SIG-M5 (cell line): ENCODE results near the gene EHD2.
"Not testable (repeated sequence)": the region's sequence is repeated elsewhere in the genome, so short reads cannot be mapped to it uniquely, and the experiment has no call there.

ENCODE experiments used
- DNase-seq: peaks from one replicate; lab custom pipeline; 2025; lab: John Stamatoyannopoulos, UW

Gene EHD2, protein sequence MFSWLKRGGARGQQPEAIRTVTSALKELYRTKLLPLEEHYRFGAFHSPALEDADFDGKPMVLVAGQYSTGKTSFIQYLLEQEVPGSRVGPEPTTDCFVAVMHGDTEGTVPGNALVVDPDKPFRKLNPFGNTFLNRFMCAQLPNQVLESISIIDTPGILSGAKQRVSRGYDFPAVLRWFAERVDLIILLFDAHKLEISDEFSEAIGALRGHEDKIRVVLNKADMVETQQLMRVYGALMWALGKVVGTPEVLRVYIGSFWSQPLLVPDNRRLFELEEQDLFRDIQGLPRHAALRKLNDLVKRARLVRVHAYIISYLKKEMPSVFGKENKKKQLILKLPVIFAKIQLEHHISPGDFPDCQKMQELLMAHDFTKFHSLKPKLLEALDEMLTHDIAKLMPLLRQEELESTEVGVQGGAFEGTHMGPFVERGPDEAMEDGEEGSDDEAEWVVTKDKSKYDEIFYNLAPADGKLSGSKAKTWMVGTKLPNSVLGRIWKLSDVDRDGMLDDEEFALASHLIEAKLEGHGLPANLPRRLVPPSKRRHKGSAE

DNA sequence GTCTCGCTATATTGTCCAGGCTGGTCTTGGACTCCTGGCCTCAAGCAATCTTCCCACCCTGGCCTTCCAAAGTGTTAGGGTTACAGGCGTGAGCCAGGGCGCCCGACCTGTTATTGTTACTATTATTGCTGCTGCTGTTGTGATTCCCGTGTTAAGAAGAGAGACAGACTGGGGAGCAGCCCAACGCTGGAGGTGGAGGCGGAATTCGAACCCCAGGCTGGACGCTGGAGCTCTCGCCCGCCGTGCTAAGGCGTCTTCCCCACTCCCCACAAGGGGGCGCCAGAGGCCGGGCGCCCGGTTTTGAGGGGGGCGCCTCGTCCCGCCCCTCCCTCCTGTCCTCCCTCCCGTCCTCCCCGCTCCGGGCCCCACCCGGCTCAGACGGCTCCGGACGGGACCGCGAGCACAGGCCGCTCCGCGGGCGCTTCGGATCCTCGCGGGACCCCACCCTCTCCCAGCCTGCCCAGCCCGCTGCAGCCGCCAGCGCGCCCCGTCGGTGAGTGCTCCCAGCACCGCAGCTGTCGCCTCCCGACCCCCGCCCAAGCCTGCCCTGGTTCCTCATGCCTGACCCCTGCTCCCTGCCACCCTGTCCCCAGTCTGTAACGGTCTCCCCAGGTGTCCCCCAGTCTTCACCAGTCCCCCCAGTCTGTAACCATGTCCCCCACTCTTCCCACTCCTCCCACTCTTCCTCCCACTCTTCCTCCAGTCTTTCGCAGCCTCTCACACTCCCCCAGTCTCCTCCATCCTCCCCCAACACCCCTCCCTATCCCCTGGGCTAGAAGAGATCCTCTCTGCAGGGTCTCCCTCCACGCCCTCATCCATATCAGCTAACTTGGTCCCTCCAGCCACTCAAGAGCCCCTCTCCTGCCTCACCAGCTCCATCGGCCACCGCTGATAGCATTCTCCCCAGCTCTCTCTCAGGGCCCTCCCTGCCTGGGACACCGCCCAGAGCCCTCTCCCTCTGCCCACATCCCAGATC is at the start of gene EHD2:
EHD2 (plus strand) TSS at position 377 of the 976 bp plus-strand sequence. CDS start 3,191 bp downstream, outside the sequence.
- no peak for DNase-seq

DNA sequence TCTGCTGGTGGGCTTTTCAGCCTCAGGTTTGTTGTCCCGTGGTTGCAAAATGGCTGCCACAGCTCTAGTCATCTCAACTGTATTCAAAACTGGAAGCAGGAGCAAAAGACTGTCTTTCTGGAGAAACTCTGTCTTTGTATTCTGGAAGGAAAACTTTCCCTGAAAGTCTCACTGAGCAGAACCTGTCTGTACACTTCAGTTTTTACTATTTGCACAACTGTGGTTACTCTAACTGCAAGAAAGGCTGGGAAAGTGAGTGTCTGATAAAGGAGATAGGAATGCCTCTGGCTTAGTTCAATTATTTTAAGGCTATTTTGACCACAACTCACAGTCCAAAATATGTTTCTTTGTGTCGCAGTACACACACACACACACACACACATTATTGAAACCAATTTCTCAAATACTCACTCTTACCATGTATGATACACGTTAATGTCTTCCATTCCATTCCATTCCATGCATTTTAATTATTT is 49.7 kb upstream of the EHD2 start:
- DNase-seq: no peak

DNA sequence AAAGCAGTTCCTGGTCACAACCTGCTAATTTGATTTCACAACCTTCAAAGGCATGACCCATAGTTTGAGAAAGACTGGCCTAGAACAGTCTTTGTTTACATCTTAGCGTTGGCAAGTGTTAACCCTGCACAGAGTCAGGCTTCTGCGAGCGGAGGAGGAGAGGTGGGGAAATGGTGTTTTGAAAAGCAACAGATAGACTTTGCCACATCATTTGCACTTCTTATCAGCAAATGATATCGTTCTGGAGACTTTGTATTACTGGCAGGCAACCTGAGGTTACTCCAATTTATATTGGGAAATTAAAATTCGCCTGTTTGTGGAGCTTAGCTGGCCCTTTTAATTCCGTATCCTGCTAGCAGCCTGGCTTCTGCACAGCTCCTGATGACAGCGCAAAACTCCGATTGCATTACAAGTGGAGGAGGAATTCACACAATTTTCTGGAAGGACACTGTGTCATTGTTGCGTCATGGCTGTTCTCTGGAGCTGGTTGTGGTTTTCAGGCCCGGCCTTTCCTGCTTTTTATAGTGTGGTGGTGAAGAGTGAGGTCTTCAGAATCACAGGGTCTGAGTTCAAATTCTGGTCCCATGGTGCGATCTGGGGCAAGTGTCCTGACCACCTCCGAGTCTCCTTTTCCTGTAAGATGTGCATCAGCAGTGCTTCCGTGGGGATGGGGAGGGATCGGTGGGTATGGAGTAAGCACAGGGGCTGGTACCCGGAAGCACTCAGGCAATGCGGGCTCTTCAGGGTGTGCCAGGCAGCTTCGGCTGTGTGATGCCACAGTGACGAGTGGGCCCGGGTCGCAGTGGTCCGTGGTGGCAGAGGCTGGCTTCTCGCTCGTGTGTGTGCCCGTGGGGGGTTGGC is 49.1 kb upstream of the EHD2 start:
- no peak for DNase-seq

DNA sequence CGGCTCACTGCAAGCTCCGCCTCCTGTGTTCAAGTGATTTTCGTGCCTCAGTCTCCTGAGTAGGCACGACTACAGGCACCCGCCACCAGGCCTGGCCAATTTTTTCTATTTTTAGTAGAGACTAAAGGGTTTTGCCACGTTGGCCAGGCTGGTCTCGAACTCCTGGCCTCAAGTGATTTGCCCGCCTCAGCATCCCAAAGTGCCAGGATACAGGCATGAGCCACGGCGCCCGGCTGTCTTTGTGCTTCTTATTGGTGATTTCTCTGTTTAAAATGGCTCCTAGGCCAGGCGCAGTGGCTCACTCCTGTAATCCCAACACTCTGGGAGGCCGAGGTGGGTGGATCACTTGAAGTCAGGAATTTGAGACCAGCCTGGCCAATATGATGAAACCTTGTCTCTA is 44.7 kb upstream of the EHD2 start:
- DNase-seq: not testable (repeated sequence)

DNA sequence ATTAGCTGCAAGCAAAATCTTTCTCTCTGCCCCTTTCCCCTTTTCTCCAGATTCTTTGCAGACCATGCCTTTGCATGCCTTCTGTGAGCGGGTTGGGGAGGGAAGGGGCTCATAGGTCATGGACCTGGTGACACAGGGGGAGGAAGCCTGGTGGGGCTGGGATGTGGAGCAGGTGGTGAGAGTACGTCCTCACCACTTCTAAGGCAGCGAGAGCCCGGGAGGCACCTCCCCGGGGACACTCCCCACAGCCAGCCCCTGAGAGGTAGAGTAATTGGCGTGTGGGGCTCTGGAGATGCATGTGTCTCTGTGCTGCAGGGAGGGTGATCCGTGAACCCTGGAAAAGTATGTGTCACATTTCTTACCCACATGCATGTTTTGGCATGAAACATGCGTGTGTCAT is 42.5 kb upstream of the EHD2 start:
- DNase-seq: no peak

DNA sequence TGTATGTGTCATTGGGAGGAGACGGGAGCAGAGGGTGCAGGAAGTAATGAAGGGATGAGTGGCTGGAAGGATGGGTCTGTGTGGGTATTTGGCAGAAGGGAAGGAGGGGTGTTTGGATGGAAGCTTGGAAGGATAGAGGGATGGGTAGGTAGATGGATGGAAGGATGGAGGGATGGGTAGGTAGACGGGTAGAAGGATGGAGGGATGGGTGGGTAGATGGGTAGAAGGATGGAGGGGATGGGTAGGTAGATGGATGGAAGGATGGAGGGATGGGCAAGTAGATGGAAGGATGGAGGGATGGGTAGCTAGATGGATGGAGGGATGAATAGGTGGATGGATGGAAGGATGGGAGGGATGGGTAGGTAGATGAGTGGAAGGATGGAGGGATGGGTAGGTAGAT is 41.7 kb upstream of the EHD2 start:
- DNase-seq: no peak

DNA sequence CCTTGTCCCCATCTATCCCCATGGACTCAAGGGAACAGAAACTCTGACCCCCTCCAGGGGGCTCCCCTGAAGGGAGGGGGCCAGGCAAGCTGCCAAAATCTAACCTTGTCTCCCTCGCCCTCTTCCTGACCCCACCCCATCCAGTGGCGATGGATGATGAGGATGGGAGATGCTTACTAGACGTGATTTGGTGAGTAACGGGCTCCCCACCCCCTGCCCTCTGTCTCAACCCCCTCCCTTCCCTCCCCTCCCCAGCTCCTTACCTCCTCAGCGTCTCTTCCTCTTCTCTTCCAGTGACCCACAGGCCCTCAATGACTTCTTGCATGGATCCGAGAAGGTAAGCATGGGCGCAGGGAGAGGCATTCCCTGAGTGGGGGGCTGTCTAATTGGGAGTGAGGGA is 39.8 kb upstream of the EHD2 start:
- no peak for DNase-seq

DNA sequence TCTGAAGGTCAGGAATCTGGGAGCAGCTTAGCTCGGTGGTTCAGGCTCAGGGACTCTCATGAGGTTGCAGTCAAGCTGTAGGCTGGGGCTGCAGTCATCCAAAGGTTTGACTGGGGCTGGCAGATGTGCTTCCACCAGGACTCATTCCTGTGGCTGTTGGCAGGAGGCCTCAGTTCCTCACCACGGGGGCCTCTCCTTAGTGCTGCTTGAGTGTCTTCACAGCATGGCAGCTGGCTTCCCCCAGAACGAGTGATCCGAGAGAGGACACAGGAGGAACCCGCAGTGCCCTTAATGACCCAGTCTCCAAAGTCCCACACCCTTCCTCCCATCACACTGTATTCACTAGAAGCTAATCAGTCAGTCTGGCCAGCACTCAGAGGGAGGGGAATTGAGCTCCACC is 38.7 kb upstream of the EHD2 start:
- DNase-seq: no peak

DNA sequence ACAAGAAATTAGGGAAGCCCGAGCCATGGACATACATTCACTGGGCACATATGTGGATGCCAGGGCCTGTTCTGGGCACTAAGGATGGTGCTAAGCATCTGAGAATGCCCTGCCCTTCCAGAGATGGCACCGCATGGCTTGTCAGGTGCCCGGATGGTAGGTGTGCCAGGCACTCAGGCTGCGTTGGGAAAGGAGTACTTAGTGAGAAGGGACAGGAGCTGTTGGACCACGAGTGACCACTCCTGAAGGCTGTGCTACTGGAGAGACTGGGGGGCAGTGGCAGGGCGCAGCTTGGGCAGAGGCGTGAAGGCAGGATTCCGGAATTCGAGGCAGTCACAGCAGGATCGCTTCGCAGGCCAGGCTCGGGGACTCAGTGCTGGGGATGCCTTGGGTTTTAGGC is 38.0 kb upstream of the EHD2 start:
- DNase-seq: no peak

DNA sequence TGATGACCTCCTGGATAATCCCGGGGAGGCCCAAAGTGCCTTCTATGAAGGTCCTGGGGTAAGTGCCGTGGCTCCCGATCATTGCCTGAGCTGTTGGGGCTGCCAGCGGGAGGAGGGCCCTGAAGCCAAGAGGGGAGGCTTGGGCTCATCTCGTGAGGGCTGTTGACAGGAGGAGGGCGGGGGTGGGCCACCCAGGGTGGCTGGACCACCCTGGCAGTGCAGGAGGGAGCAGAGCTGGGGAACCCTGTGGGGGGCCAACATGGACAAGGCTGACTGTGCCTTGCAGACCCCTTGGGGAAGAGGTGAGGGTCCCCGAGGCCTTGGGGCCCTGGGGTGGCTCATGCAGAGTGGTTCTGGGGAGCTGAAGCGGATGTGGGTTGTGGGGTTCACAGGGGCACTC is 37.4 kb upstream of the EHD2 start:
- DNase-seq: no peak

DNA sequence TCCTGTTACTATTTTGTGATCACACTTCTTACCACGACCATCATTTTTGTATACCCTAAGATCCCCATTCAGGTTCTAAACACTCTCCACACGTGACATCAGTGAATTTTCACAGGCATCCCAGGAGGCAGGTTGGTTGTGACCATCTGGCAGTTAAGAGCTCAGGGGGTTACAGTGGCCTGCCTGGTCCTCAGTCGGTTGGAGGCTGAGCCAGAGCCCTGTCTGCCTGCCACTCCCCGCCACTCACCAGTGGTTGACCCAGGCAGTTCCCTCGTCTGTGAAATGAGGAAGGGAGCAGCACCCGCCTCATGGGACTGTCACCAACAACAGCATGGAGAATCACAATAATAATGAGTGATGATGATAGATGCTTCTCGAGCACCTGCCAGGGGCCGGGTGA is 36.4 kb upstream of the EHD2 start:
- no peak for DNase-seq

DNA sequence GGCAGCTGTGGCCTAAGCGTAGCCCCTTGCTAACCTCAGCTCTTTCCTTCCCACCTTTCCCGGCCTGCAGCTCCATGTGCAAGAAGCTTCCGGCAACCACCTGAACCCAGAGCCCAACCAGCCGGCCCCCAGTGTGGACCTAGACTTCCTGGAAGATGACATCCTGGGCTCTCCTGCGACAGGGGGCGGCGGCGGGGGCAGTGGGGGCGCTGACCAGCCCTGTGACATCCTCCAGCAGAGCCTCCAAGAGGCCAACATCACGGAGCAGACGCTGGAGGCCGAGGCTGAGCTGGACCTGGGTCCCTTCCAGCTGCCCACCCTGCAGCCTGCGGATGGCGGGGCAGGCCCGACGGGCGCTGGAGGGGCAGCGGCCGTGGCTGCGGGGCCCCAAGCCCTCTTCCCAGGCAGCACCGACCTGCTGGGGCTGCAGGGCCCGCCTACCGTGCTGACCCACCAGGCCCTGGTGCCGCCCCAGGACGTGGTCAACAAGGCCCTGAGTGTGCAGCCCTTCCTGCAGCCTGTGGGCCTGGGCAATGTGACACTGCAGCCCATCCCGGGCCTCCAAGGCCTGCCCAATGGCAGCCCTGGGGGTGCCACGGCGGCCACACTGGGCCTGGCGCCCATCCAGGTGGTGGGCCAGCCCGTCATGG is 33.8 kb upstream of the EHD2 start:
- no peak for DNase-seq

DNA sequence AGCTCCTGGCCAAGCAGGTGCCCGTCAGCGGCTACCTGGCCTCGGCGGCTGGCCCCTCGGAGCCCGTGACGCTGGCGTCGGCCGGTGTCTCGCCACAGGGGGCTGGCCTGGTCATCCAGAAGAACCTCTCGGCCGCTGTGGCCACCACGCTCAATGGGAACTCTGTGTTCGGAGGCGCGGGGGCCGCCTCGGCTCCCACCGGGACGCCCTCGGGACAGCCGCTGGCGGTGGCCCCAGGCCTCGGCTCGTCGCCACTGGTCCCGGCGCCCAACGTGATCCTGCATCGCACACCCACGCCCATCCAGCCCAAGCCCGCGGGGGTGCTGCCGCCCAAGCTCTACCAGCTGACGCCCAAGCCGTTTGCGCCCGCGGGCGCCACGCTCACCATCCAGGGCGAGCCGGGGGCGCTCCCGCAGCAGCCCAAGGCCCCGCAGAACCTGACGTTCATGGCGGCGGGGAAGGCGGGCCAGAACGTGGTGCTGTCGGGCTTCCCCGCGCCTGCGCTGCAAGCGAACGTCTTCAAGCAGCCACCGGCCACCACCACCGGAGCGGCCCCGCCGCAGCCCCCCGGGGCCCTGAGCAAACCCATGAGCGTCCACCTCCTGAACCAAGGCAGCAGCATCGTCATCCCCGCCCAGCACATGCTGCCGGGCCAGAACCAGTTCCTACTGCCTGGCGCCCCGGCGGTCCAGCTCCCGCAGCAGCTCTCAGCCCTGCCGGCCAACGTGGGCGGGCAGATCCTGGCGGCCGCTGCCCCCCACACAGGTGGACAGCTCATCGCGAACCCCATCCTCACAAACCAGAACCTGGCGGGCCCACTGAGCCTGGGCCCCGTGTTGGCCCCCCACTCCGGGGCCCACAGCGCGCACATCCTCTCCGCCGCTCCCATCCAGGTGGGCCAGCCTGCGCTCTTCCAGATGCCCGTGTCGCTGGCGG is 33.0 kb upstream of the EHD2 start:
- no peak for DNase-seq

DNA sequence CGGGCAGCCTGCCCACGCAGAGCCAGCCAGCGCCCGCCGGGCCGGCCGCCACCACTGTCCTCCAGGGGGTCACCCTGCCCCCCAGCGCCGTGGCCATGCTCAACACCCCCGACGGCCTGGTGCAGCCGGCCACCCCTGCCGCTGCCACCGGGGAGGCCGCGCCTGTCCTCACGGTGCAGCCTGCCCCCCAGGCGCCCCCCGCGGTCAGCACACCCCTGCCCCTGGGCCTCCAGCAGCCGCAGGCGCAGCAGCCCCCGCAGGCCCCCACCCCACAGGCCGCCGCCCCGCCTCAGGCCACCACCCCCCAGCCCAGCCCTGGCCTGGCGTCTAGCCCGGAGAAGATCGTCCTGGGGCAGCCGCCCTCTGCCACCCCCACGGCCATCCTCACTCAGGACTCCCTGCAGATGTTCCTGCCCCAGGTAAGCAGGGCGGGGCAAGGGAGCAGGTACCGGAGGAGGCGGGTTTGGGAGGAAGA is 32.3 kb upstream of the EHD2 start:
- DNase-seq: no peak

DNA sequence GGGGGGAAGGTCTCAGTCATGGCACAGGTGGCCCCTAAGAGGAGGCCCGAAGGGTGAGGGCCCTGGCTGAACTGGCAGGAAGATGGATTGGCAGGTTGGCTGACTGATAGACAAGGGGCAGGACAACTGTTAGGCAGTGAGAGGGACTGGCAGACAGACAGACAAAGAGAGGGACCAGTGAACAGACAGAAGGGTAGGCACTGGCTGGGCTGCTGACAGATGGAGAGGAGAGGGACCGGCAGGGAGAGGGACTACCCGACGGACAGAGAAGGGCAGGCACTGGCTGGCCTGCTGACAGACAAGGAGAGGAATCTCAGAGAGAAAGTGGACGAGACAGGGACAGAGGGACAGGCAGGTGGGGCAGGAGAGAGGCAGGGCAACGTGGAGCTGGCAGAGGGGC is 31.8 kb upstream of the EHD2 start:
- no peak for DNase-seq

DNA sequence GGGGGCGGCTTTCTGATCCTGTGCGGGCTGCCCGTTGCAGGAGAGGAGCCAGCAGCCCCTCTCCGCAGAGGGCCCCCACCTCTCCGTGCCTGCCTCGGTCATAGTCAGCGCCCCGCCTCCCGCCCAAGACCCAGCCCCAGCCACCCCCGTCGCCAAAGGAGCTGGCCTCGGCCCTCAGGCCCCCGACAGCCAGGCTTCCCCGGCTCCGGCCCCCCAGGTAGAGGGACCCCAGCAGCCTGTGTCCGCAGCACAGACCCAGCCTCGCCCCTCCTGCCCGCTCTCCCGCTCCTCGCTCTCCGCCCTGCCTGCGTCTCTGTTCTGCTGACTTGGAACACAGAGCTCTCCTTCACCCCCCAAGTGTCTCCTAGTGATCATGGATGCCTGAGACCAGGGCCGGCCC is 31.3 kb upstream of the EHD2 start:
- DNase-seq: no peak

DNA sequence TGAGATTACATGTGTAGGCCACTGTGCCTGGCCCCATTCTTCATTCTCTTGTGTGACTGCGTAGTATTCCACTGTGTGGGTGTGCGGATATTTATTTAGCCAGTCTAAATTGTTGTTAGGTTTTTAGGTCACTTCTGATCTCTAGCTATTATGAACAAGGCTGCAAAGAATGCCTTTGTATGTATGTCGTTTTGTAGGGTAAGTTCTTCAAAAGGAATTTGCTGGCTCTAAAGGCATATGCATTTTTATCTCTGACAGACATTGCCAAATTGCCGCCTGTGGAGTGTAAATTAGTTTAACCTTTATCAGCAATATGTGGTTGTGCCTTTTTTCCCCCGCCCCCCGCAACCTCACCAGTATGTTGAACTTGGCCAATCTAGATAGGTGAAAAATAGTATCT is 30.3 kb upstream of the EHD2 start:
- DNase-seq: no peak

DNA sequence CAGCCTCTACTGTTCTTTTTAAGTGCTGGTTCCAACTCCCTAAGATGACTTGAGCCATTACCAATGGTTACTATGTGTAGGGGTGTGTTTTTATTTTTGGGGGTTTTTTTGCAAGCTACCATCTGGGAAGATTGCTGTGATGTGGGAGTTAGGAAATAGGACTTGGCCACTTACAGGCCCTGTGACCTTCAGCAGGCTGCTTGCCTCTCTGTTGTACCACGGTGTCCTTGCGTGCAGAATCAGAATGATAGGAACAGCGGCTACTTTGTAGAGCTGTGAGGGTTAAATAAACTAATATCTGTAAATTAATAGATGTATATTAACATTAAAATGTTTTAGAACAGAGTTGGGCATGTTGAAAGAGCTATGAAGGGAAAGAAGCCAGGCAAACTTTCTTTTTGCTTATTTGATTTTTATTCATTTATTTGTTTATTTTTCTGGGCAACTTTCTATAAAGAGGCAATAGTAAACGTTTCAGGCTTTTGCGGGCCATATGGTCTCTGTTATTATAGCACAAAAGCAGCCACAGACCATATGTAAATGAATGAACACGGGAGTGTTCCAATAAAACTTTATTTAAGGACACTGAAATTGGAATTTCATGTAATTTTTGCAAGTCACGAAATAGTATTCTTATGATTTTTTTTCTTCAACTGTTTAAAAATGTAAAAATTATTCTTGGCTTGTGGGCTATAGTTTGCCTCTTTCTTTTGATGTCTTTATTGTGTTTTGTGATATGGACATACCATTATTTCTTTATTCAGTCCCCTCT is 26.4 kb upstream of the EHD2 start:
- no peak for DNase-seq

DNA sequence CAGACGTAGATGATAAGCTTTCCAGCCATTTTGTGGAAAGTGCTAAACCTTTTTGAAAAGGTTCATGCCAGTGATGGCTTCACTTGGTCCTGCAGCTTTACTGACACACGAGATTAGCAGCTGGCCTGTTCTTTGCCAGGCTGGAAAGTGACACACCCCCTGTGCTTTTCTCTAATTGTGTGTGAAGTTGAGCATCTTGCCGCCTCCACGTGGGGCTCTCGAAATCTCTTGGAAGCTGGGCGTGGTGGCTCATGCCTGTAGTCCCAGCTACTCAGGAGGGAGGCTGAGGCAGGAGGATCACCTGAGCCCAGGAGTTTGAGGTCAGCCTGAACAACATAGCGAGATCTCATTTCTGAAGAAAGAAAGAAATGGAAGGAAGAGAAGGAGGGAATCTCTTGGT is 25.3 kb upstream of the EHD2 start:
- no peak for DNase-seq
